Lung (tissue), 12 donors: ENCODE results near the gene ADRA2B. TPM values are rescaled to one million over a fixed set of nuclear protein-coding genes. Genes with fewer than 3 reads are reported as not detected.
"Not testable (repeated sequence)": the region's sequence is repeated elsewhere in the genome, so short reads cannot be mapped to it uniquely, and the experiment has no call there.

Experiments used
- ATAC-seq: fragments of 200-7000 bp; cut with Tn5 transposase; one replicate; pipeline ENCODE4 v1.9.1; 2020; ENCODE audit warnings: moderate number of reproducible peaks; ENCODE audit not compliant: insufficient read depth, low FRiP score
- DNase-seq, 3 donors: peaks; one replicate each; pipeline ENCODE4 v3.0.0-alpha.2; 2013 to 2017
- H3K27ac ChIP-seq, 2 donors: one replicate each; pipeline ENCODE4 v1.5.1; 2013; ENCODE audit warnings: mild to moderate bottlenecking in 2 of 2, moderate library complexity in 2 of 2, control low read depth in 1 of 2, inconsistent platforms in 1 of 2, low read depth in 1 of 2, low read length in 1 of 2
- H3K27me3 ChIP-seq, 3 donors: one replicate each; pipeline ENCODE4 v1.5.1; 2013; ENCODE audit warnings: low read length in 2 of 3; ENCODE audit not compliant: control insufficient read depth in 3 of 3, insufficient read depth in 3 of 3
- H3K36me3 ChIP-seq, 4 donors: one replicate each; pipeline ENCODE4 v1.5.1; 2013; ENCODE audit warnings: low read length in 4 of 4, mild to moderate bottlenecking in 1 of 4, moderate library complexity in 1 of 4; ENCODE audit not compliant: control insufficient read depth in 4 of 4, insufficient read depth in 4 of 4
- H3K4me1 ChIP-seq, 5 donors: one replicate each; pipeline ENCODE4 v1.5.1; 2013; ENCODE audit warnings: low read length in 5 of 5, mild to moderate bottlenecking in 2 of 5, moderate library complexity in 1 of 5; ENCODE audit not compliant: control insufficient read depth in 5 of 5, insufficient read depth in 5 of 5
- H3K4me3 ChIP-seq: one replicate; pipeline ENCODE4 v1.5.1; 2013; ENCODE audit warnings: mild to moderate bottlenecking, control low read depth, moderate library complexity
- H3K9ac ChIP-seq, 2 donors: one replicate each; pipeline ENCODE4 v1.5.1; 2013; ENCODE audit warnings: low read length in 2 of 2, control low read depth in 1 of 2; ENCODE audit not compliant: insufficient read depth in 1 of 2
- H3K9me3 ChIP-seq, 4 donors: one replicate each; pipeline ENCODE4 v1.5.1; 2013; ENCODE audit warnings: low read length in 3 of 4, mild to moderate bottlenecking in 1 of 4, moderate library complexity in 1 of 4; ENCODE audit not compliant: control insufficient read depth in 4 of 4, insufficient read depth in 3 of 4
- CTCF ChIP-seq: IDR thresholded peaks from 2 replicates; pipeline ENCODE4 v1.5.1; 2012; ENCODE audit warnings: mild to moderate bottlenecking; ENCODE audit errors: control extremely low read depth, extremely low read depth
- WGBS, 2 donors: extraction: QIAGEN DNeasy Blood & Tissue Kit; methylation state at CpG; one replicate each; pipeline ENCODE4 v1.1.7; 2013; 5-methylcytosine and 5-hydroxymethylcytosine counted together
- polyA plus RNA-seq, 2 donors: library from polyadenylated mRNA; stranded (reverse); fragments of 200-250 nt; gene quantifications; one replicate each; pipeline ENCODE4 v1.2.1, GENCODE V29; 2013
- total RNA-seq, 2 donors: library from RNA; depleted of rRNA in 1 of 2; stranded (reverse); fragments of >200 nt in 1 of 2; gene quantifications; one replicate each; pipeline ENCODE4 v1.2.1, GENCODE V29; 2014 to 2021
- donor health status: control.
- donor health status: control.
- donor health status: Bipolar disorder and iron deficiency.
- donor health status: healthy.
- donor health status: DM: yes; HTN: yes; CAD: no.

ADRA2B gene
- total and polyA plus RNA-seq, 4 donors: 0.21 to 0.88 (median 0.28) TPM

- no peak for TF ChIP-seq CTCF
- DNase-seq: no peak
- Histone ChIP-seq H3K9me3 (no peaks in the 10 kb centered on the region), H3K27me3 (no peaks in the 10 kb centered on the region), H3K27ac (no peak overlapping the region), H3K4me3 (no peak overlapping the region), H3K36me3 (no peaks in the 10 kb centered on the region), H3K9ac (no peak overlapping the region), H3K4me1 (peaks cover 0 to 17% (median 0%) of the 10 kb centered on the region in 5 donors)
- 89 to 90% methylated on average over 5 of the region's 5 CpGs for WGBS, 2 donors
- ATAC-seq: no peak
Measured at GRCh38 chr2:96163415-96163767, 47.0 kb upstream of the ADRA2B start.

- peaks cover 0 to 17% (median 0%) of the 10 kb centered on the region in 5 donors for H3K4me1 ChIP-seq
- H3K27ac ChIP-seq: no peak overlapping the region
- WGBS, 2 donors: 48 to 63% methylated on average over 5 of the region's 5 CpGs
- TF ChIP-seq CTCF: no peak
- H3K9me3 ChIP-seq: no peaks in the 10 kb centered on the region
- ATAC-seq (no peak), DNase-seq (peak in 1 of 3 donors; percentile 35)
- no peak overlapping the region for H3K4me3 ChIP-seq
- H3K36me3 ChIP-seq: no peaks in the 10 kb centered on the region
- H3K9ac ChIP-seq: no peak overlapping the region
- H3K27me3 ChIP-seq: peaks cover 0 to 6% (median 0%) of the 10 kb centered on the region in 3 donors
Measured at GRCh38 chr2:96161898-96162297, 45.5 kb upstream of the ADRA2B start.

GRCh38 chr2:96160366-96160765 is 44.0 kb upstream of the ADRA2B start:
- not testable (repeated sequence) for H3K27me3 ChIP-seq, ATAC-seq, H3K9me3 ChIP-seq, H3K27ac ChIP-seq, H3K36me3 ChIP-seq, H3K4me3 ChIP-seq, H3K9ac ChIP-seq, DNase-seq
- WGBS, 2 donors: 97 to 100% methylated on average over 5 of the region's 5 CpGs
- H3K4me1 ChIP-seq: peaks cover 0 to 17% (median 0%) of the 10 kb centered on the region in 5 donors

- 83 to 90% methylated on average over 17 of the region's 17 CpGs for WGBS, 2 donors
Measured at GRCh38 chr2:96159084-96159830, 42.9 kb upstream of the ADRA2B start.

More at GRCh38 chr2:96159084-96159830, 42.9 kb upstream of the ADRA2B start:
- Histone ChIP-seq H3K9ac (no peak overlapping the region), H3K27ac (no peak overlapping the region), H3K4me1 (peaks cover 0 to 14% (median 0%) of the 10 kb centered on the region in 5 donors), H3K4me3 (no peak overlapping the region), H3K36me3 (no peaks in the 10 kb centered on the region), H3K9me3 (no peaks in the 10 kb centered on the region), H3K27me3 (peaks cover 0 to 6% (median 0%) of the 10 kb centered on the region in 3 donors)
- ATAC-seq (no peak), DNase-seq (no peak)
- TF ChIP-seq CTCF: no peak
